Dedifferentiated amniotic fluid mesenchymal stem cell (primary cell): ENCODE data around the gene VPS13A.
"Not testable (repeated sequence)": the region's sequence is repeated elsewhere in the genome, so short reads cannot be mapped to it uniquely, and the experiment has no call there.

ENCODE experiments used
- DNase-seq: peaks from one replicate; pipeline ENCODE4 v3.0.0-alpha.2; 2016; ENCODE audit errors: extremely low spot score

Gene VPS13A

GRCh38 chr9:77183581-77183980, 6.2 kb downstream of the VPS13A start:
- no peak for DNase-seq

- no peak for DNase-seq
Observed at GRCh38 chr9:77188242-77188641, 10.9 kb downstream of the VPS13A start.

DNA sequence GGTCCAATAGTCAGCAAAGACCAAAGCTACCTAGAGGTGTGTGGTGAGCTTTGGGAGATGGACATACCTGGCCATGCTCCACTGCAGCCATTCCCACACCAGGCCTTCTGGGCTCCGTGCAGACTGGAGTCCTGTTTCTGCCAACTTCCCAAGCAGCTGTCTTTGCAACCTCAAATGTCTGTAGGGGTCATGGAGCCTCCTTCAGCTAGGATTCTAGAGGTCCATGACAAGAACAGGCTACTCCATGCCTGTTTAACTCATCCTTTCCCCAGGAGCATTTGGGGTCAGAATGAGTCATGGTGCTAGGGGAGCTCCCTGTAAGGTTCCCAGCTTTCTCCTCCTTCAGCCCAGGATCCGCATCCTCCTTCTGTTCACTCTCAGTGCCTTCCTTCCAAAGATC, 17.1 kb downstream of the VPS13A start:
- no peak for DNase-seq

GRCh38 chr9:77210116-77210515, 32.8 kb downstream of the VPS13A start:
- no peak for DNase-seq

DNA sequence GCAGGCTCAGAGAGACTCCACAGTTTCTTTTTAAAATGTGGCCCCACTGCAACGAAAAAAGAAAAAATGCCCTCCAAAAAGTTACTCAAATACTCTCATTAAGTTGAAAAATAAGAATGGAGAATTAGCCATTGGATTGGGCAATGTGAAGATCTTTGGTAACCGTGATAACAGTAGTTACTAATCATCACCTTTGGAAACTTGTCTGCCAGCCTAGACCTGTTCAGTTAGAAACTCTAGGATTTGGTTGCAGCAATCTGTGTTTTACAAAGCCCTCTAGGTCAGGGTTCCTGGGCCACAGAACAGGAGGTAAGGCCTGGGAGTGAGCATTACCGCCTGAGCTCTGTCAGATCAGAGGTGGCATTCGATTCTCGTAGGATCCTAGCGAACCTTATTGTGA, 34.2 kb downstream of the VPS13A start:
- DNase-seq: no peak

DNA sequence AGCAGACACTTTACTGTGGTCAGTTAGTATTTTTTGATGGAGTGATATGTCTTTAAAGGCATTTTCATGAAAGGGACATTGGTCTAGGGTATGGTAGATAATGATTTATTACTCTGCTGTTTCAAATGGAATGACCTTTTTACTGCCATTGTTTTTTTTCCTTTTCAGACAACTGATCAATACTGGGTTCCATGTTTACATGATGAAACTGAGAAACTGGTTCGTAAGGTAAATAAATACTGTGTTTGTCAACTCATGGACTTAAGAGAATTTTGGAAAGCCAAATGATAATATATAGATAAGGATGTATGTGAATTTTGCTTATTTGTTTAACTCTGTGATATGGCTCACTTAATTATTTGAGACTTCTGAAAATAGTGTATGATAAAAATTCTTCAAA, 35.5 kb downstream of the VPS13A start:
- DNase-seq: no peak

DNA sequence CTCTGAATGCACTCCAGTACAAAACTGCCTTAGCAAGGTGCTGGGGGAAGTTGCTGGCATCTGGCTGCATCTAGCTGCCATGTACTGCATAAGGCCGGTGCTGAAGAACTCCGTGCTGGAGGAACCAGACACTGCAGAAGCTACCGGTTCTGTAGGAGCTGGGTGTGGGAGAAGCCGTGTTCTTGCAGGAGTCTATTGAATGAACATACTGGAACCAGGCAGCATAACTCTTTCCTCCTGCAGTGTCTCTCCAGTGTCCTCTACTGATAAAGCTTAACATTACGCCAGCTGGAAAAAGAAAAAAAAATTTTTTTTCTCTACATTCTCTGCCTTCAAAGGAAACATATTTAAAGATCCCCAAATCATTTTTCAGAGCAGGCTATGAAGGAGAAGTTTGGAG, 38.5 kb downstream of the VPS13A start:
- DNase-seq: no peak

- DNase-seq: peak; percentile 47
Observed at GRCh38 chr9:77218612-77219011, 41.3 kb downstream of the VPS13A start.

DNA sequence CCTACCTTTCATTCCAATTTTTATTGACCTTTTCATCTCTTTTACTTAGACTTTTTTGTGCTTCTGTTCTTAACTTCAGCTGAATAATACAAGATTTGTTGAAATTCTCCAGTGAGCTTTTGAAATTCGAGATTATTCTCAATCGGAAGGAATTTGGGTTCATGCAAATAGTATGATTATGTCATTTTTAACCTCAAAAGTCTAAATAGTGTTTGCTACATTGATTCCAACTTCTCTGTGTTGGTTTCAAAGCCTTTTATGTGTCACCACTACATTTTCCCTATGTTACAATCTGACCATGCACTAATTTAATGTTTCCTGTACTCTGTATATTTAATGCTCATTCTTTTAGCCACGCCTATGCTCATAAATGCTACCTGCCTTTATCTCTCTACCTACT, 44.1 kb downstream of the VPS13A start:
- no peak for DNase-seq

- peak; percentile 18 for DNase-seq
Observed at GRCh38 chr9:77224746-77225312, 47.5 kb downstream of the VPS13A start.

GRCh38 chr9:77236693-77237092, 59.4 kb downstream of the VPS13A start:
- DNase-seq: no peak

DNA sequence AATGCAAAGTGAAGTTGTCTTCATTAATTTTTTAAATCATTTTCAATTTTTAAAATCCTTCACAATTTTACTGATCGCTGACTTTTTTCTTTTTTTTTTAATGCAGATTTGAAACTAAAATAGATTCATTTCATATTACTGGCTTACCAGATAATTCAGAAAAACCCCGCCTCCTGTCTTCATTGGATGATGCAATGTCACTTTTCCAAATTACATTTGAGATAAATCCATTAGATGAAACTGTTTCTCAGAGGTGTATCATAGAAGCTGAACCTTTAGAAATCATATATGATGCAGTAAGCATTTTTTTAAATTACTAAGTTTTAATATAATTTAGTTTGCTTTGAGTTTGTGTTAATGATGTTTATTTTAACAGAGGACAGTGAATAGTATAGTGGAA, 60.6 kb downstream of the VPS13A start:
- no peak for DNase-seq

DNA sequence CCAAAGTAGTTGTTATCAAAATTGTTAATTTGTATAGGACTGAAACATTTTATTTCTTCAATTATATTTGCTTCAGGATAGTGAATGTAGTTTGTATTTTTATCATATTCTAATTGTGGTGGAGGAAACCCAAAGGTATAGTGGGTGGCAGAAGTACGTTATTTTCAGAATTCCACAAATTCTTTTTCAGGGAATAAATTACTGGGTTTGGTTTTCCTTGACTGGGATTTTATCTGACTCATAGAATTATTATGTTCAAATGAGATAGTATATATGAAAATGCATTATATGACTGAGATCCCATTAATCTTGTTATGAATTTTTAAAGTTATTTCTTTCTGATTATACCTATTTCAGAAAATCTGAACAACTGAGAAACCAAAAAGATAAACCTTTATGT, 73.7 kb downstream of the VPS13A start:
- no peak for DNase-seq

GRCh38 chr9:77257275-77257674, 79.9 kb downstream of the VPS13A start:
- no peak for DNase-seq

DNA sequence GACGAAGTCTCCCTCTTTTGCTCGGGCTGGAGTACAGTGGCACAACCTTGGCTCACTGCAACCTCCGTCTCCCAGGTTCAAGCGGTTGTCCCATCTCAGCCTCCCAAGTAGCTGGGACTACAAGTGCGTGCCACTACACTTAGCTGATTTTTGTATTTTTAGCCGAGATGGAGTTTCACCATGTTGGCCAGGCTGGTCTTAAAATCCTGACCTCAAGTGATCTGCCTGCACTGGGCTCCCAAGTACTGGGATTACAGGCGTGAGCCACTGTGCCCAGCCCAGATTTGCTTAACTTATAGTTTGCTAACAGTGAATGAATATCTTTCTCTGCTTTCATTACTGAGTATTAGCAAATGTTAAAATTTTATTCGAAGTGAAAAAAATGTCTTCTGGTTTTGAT, 84.3 kb downstream of the VPS13A start:
- DNase-seq: no peak

GRCh38 chr9:77267762-77268161, 90.4 kb downstream of the VPS13A start:
- not testable (repeated sequence) for DNase-seq

GRCh38 chr9:77271023-77271690, 93.8 kb downstream of the VPS13A start:
- DNase-seq: no peak

DNA sequence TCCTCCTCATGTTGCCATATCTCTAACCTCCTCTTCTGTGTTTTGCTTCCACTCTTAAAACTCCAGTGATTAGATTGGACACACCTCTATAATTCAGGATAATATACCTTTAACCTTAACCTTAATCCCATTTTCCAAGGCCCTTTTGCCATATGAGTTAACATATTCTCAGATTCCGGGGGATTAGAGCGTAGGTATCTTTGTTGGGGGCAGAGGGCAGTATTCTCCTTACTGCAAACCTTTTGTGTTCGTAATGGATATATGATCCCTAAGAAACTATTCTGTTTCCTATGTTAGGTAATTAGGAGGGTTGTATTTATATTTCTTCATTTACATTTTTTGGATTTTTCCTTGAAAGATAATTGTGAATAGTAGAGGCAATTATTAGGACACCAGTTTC, 99.5 kb downstream of the VPS13A start:
- DNase-seq: no peak

DNA sequence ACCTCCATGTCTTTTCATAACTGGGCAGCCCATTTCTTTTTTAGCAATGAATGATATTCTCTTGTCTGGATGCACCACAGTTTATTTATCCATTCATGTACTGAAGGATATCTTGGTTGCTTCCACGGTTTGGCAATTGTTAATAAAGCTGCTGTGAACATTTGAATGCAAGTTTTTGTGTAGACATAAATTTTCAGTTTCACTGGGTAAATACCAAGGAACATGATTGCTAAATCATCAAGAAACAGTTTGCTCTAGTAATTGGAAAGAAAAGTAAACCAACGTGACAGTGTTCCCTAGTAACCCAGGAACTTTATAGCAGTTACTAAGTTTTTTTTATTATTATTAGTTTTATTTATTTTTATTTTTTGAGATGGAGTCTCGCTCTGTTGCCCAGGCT, 100.4 kb downstream of the VPS13A start:
- no peak for DNase-seq

GRCh38 chr9:77283991-77284390, 106.7 kb downstream of the VPS13A start:
- no peak for DNase-seq

GRCh38 chr9:77284616-77285015, 107.3 kb downstream of the VPS13A start:
- DNase-seq: no peak

DNA sequence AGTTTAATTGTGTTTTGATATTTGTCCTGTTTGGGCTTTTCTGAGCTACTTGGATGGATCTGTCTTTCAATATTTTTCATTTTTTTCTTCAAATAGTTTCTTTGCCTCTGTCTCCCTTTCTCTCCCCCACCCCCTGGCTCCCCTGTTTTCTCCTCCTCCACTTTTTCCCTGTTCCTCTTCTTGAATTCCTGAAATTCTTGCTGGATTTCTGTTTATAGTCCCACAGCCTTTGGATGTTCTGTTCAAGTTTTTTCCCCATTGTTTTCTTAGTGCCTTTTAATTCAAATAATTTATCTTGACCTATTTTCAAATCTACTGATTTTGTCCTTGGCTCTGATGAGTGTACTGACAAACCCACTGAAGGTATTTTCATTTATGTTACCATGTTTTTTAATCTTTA, 113.0 kb downstream of the VPS13A start:
- DNase-seq: no peak

GRCh38 chr9:77291714-77292113, 114.4 kb downstream of the VPS13A start:
- DNase-seq: peak; percentile 39

DNA sequence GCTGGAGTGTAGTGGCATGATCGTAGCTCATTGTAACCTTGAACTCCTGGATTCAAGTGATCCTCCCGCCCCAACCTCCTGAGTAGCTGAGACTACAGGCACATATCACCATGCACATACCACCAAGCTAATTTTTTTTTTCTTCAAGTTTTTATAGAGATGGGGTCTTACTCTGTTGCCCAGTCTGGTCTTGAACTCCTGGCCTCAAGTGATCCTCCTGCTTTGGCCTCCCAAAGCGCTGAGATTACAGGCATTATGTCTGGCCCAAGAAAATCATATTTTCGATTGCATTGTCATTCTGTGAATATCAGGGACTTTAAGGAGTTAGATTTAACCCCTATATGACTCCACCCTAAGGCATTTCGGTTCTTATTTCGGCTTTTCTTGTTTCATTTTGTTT, 116.6 kb downstream of the VPS13A start:
- DNase-seq: no peak
